Astrocyte (in vitro differentiated cells and primary cell): ENCODE data around the gene PI16.

Experiments
- CTCF ChIP-seq: IDR thresholded peaks from 2 replicates; pipeline ENCODE4 v1.5.1; 2011; ENCODE audit warnings: low read depth, mild to moderate bottlenecking, inconsistent platforms, low read length, moderate library complexity; ENCODE audit not compliant: insufficient read depth
- EZH2 ChIP-seq: IDR thresholded peaks from 2 replicates; pipeline ENCODE4 v1.6.1; 2012; ENCODE audit warnings: mild to moderate bottlenecking, low read length, inconsistent platforms; ENCODE audit not compliant: insufficient read depth

- TF ChIP-seq CTCF (no peak), EZH2 (no peak)
Observed at GRCh38 chr6:36986704-36987047, 32.1 kb downstream of the PI16 start.
